Measurements from ENCODE around the gene TTC23.

- no peak for TF ChIP-seq CTCF (IDR thresholded peaks at IDR 0.05)
- TF ChIP-seq POLR2A (IDR thresholded peaks at IDR 0.05; ENCODE audit: low read length) = no peak
- no peak for TF ChIP-seq CEBPB (IDR thresholded peaks at IDR 0.05)
- TF ChIP-seq FOSL2 (IDR thresholded peaks at IDR 0.05) = no peak
- no peak for TF ChIP-seq FOSL2 (CRISPR knock-in tag; IDR thresholded peaks at IDR 0.05)
- TF ChIP-seq USF2 (IDR thresholded peaks at IDR 0.05) = no peak
These were observed 158.4 kb downstream of the TTC23 start for GRCh38 chr15:99090938-99091337.

All from A549 (cell line).